Mesenchymal stem cell (in vitro differentiated cells and primary cell): ENCODE measurements around the gene STK32B.

Source experiments
- DNase-seq: peaks from one replicate; pipeline ENCODE4 v3.0.0-alpha.2; 2013
- H2AFZ ChIP-seq: one replicate; pipeline ENCODE4 v1.6.1; 2013; ENCODE audit warnings: low read depth, mild to moderate bottlenecking, control low read depth, inconsistent platforms, low read length, moderate library complexity
- H2AK5ac ChIP-seq: 2 replicates; pipeline ENCODE4 v1.6.1; 2013; ENCODE audit warnings: low read length, moderate library complexity, mild to moderate bottlenecking, inconsistent platforms; ENCODE audit not compliant: severe bottlenecking
- H2BK120ac ChIP-seq: one replicate; pipeline ENCODE4 v1.6.1; 2013; ENCODE audit warnings: low read depth, mild to moderate bottlenecking, inconsistent platforms, low read length, moderate library complexity
- H2BK12ac ChIP-seq, 2 experiments: one replicate each; pipeline ENCODE4 v1.6.1; 2013; ENCODE audit warnings: inconsistent platforms in 2 of 2, low read length in 2 of 2, mild to moderate bottlenecking in 2 of 2, moderate library complexity in 2 of 2, control low read depth in 1 of 2
- H2BK15ac ChIP-seq: one replicate; pipeline ENCODE4 v1.6.1; 2013; ENCODE audit warnings: mild to moderate bottlenecking, low read depth, inconsistent platforms; ENCODE audit not compliant: poor library complexity, severe bottlenecking
- H2BK5ac ChIP-seq: 2 replicates; pipeline ENCODE4 v1.6.1; 2013; ENCODE audit warnings: low read depth, mild to moderate bottlenecking, low read length, control low read depth, inconsistent platforms; ENCODE audit not compliant: poor library complexity, severe bottlenecking
- H3K14ac ChIP-seq, 2 experiments: one replicate each; pipeline ENCODE4 v1.6.1; 2013; ENCODE audit warnings: inconsistent platforms in 2 of 2, low read length in 2 of 2, control low read depth in 1 of 2, mild to moderate bottlenecking in 1 of 2, moderate library complexity in 1 of 2
- H3K18ac ChIP-seq, 2 experiments: one replicate each; pipeline ENCODE4 v1.6.1; 2013; ENCODE audit warnings: inconsistent platforms in 2 of 2, low read length in 2 of 2, control low read depth in 1 of 2, low read depth in 1 of 2, mild to moderate bottlenecking in 1 of 2
- H3K23ac ChIP-seq, 2 experiments: one replicate each; pipeline ENCODE4 v1.6.1; 2013; ENCODE audit warnings: inconsistent platforms in 2 of 2, low read length in 2 of 2, mild to moderate bottlenecking in 2 of 2, moderate library complexity in 2 of 2, control low read depth in 1 of 2
- H3K27ac ChIP-seq: 2 replicates; pipeline ENCODE4 v1.5.1; 2013; ENCODE audit warnings: mild to moderate bottlenecking, moderate library complexity, low read length, control low read depth, inconsistent platforms; ENCODE audit not compliant: poor library complexity, severe bottlenecking
- H3K27me3 ChIP-seq, 2 experiments: 2 replicates each; pipeline versions ENCODE4 v1.6.1 to v1.7.0; 2013; ENCODE audit warnings: low read length in 2 of 2, mild to moderate bottlenecking in 2 of 2, moderate library complexity in 2 of 2, control low read depth in 1 of 2, inconsistent platforms in 1 of 2; ENCODE audit not compliant: control insufficient read depth in 1 of 2, insufficient read depth in 1 of 2
- H3K36me3 ChIP-seq, 2 experiments: 2 replicates each; pipeline versions ENCODE4 v1.6.1 to v1.7.0; 2013; ENCODE audit warnings: low read length in 2 of 2, control low read depth in 1 of 2, inconsistent platforms in 1 of 2, low read depth in 1 of 2, mild to moderate bottlenecking in 1 of 2; ENCODE audit not compliant: insufficient read depth in 2 of 2, control insufficient read depth in 1 of 2
- H3K4ac ChIP-seq, 2 experiments: one replicate each; pipeline ENCODE4 v1.6.1; 2013; ENCODE audit warnings: inconsistent platforms in 2 of 2, low read length in 2 of 2, mild to moderate bottlenecking in 2 of 2, moderate library complexity in 2 of 2, control low read depth in 1 of 2, low read depth in 1 of 2
- H3K4me1 ChIP-seq: 2 replicates; pipeline ENCODE4 v1.6.1; 2013; ENCODE audit warnings: low read depth, low read length, control low read depth; ENCODE audit not compliant: control insufficient read depth, insufficient read depth
- H3K4me2 ChIP-seq: 2 replicates; pipeline ENCODE4 v1.6.1; 2013; ENCODE audit warnings: low read length, mild to moderate bottlenecking, inconsistent platforms; ENCODE audit not compliant: poor library complexity, severe bottlenecking
- H3K4me3 ChIP-seq, 2 experiments: 2 replicates each; pipeline versions ENCODE4 v1.5.1 to v1.7.0; 2013; ENCODE audit warnings: low read length in 2 of 2, mild to moderate bottlenecking in 2 of 2, control low read depth in 1 of 2, low read depth in 1 of 2; ENCODE audit not compliant: insufficient read depth in 1 of 2
- H3K79me1 ChIP-seq: replicated peaks from 2 replicates; pipeline ENCODE4 v1.6.1; 2013; ENCODE audit warnings: mild to moderate bottlenecking, control low read depth, low read length, inconsistent platforms; ENCODE audit not compliant: poor library complexity, severe bottlenecking
- H3K9ac ChIP-seq: 2 replicates; pipeline ENCODE4 v1.7.0; 2013; ENCODE audit warnings: mild to moderate bottlenecking, low read length, moderate library complexity
- H3K9me3 ChIP-seq: 2 replicates; pipeline ENCODE4 v1.7.0; 2013; ENCODE audit warnings: mild to moderate bottlenecking, low read length; ENCODE audit not compliant: control insufficient read depth
- H4K8ac ChIP-seq: one replicate; pipeline ENCODE4 v1.6.1; 2013; ENCODE audit warnings: inconsistent platforms, mild to moderate bottlenecking, low read length, moderate library complexity
- H4K91ac ChIP-seq: one replicate; pipeline ENCODE4 v1.6.1; 2013; ENCODE audit warnings: mild to moderate bottlenecking, low read length, inconsistent platforms
- WGBS: methylation state at CpG from one replicate; pipeline ENCODE4 v1.1.7; 2013; ENCODE audit warnings: mixed read lengths; 5-methylcytosine and 5-hydroxymethylcytosine counted together

Gene STK32B

GRCh38 chr4:5220028-5220427 lies 168.7 kb downstream of the STK32B start:
- Histone ChIP-seq H2BK15ac (no peak overlapping the region), H4K8ac (no peak overlapping the region), H2BK12ac (no peak overlapping the region), H3K4ac (no peak overlapping the region), H3K36me3 (no peaks in the 10 kb centered on the region), H4K91ac (no peak overlapping the region), H3K14ac (no peak overlapping the region), H2AK5ac (no peak overlapping the region), H3K9me3 (peaks cover 20% of the 10 kb centered on the region), H3K9ac (no peak overlapping the region), H3K27ac (no peak overlapping the region), H3K27me3 (no peaks in the 10 kb centered on the region), H3K4me1 (no peaks in the 10 kb centered on the region), H3K79me1 (no peaks in the 10 kb centered on the region), H2AFZ (no peak overlapping the region), H3K4me2 (no peak overlapping the region), H3K18ac (no peak overlapping the region), H3K23ac (no peak overlapping the region), H2BK120ac (no peak overlapping the region), H3K4me3 (no peak overlapping the region), H2BK5ac (no peak overlapping the region)
- DNase-seq: peak; percentile 24
- WGBS: 54% methylated on average over 4 of the region's 4 CpGs

- no peaks in the 10 kb centered on the region for H3K36me3 ChIP-seq
- H3K9ac ChIP-seq: no peak overlapping the region
- peaks cover 1% of the 10 kb centered on the region for H3K79me1 ChIP-seq
- no peak overlapping the region for H4K91ac ChIP-seq
- H2BK120ac ChIP-seq: no peak overlapping the region
- no peak for DNase-seq
- H3K18ac ChIP-seq: no peak overlapping the region
- H2AK5ac ChIP-seq: no peak overlapping the region
- no peak overlapping the region for H2BK5ac ChIP-seq
- no peak overlapping the region for H3K14ac ChIP-seq
- H3K27me3 ChIP-seq: no peaks in the 10 kb centered on the region
- H2BK12ac ChIP-seq: no peak overlapping the region
- no peak overlapping the region for H3K27ac ChIP-seq
- no peak overlapping the region for H3K4ac ChIP-seq
- H3K4me2 ChIP-seq: no peak overlapping the region
- no peak overlapping the region for H2BK15ac ChIP-seq
- H3K23ac ChIP-seq: no peak overlapping the region
- no peaks in the 10 kb centered on the region for H3K4me1 ChIP-seq
- H4K8ac ChIP-seq: no peak overlapping the region
- H3K9me3 ChIP-seq: peaks cover 20% of the 10 kb centered on the region
- peak overlapping the region in 1 of 2 experiments; percentile 20 for H3K4me3 ChIP-seq
- H2AFZ ChIP-seq: no peak overlapping the region
Measured at GRCh38 chr4:5222047-5222446, 170.8 kb downstream of the STK32B start.

GRCh38 chr4:5222951-5223350 lies 171.7 kb downstream of the STK32B start:
- Histone ChIP-seq H3K14ac (no peak overlapping the region), H3K4me1 (no peaks in the 10 kb centered on the region), H3K27me3 (no peaks in the 10 kb centered on the region), H2BK5ac (no peak overlapping the region), H3K18ac (no peak overlapping the region), H3K9ac (no peak overlapping the region), H2BK12ac (no peak overlapping the region), H2BK15ac (no peak overlapping the region), H3K4ac (no peak overlapping the region), H4K91ac (no peak overlapping the region), H3K4me2 (no peak overlapping the region), H3K9me3 (peaks cover 20% of the 10 kb centered on the region), H2AFZ (no peak overlapping the region), H2BK120ac (no peak overlapping the region), H2AK5ac (no peak overlapping the region), H3K23ac (no peak overlapping the region), H3K79me1 (peaks cover 1% of the 10 kb centered on the region), H3K36me3 (no peaks in the 10 kb centered on the region), H4K8ac (no peak overlapping the region), H3K27ac (no peak overlapping the region), H3K4me3 (no peak overlapping the region)
- 32% methylated on average over 1 of the region's 1 CpG for WGBS
- no peak for DNase-seq

GRCh38 chr4:5224340-5224739 lies 173.1 kb downstream of the STK32B start:
- no peak overlapping the region for H4K91ac ChIP-seq
- H3K9ac ChIP-seq: no peak overlapping the region
- H2BK15ac ChIP-seq: no peak overlapping the region
- H3K79me1 ChIP-seq: peaks cover 1% of the 10 kb centered on the region
- H3K27ac ChIP-seq: no peak overlapping the region
- no peak overlapping the region for H4K8ac ChIP-seq
- H2BK120ac ChIP-seq: no peak overlapping the region
- no peaks in the 10 kb centered on the region for H3K36me3 ChIP-seq
- H3K23ac ChIP-seq: no peak overlapping the region
- no peak overlapping the region for H2AK5ac ChIP-seq
- H3K4ac ChIP-seq: no peak overlapping the region
- H2AFZ ChIP-seq: no peak overlapping the region
- H3K4me3 ChIP-seq: no peak overlapping the region
- no peaks in the 10 kb centered on the region for H3K27me3 ChIP-seq
- no peak overlapping the region for H2BK5ac ChIP-seq
- H3K9me3 ChIP-seq: peaks cover 20% of the 10 kb centered on the region
- no peak overlapping the region for H3K14ac ChIP-seq
- no peak overlapping the region for H3K18ac ChIP-seq
- no peak overlapping the region for H3K4me2 ChIP-seq
- H2BK12ac ChIP-seq: no peak overlapping the region
- no peaks in the 10 kb centered on the region for H3K4me1 ChIP-seq
- DNase-seq: peak; percentile 23
- no CpG with 5 or more reads among the region's 1 CpG for WGBS
